G401 (cell line): ENCODE measurements around the gene ITGA8. TPM values are rescaled to one million over a fixed set of nuclear protein-coding genes. Genes with fewer than 3 reads are reported as not detected.
"Not testable (repeated sequence)": the region's sequence is repeated elsewhere in the genome, so short reads cannot be mapped to it uniquely, and the experiment has no call there.

ENCODE experiments used
- DNase-seq: peaks from one replicate; pipeline ENCODE4 v3.0.0-alpha.2; 2015; ENCODE audit warnings: low spot score
- in situ Hi-C: cut with HindIII; loops from 2 replicates; pipeline ENCODE4 v1.10.0; 2016; ENCODE audit warnings: low sequenced_read_pairs, mixed read lengths
- total RNA-seq: library from RNA; depleted of rRNA; stranded (reverse); fragments of >200 nt; shearing (Covaris generic); gene quantifications from 2 replicates; pipeline ENCODE4 v1.2.3, GENCODE V29; 2014; rRNA removed

Gene ITGA8
- total RNA-seq: 0.12 and 0.64 TPM in 2 replicates

- in situ Hi-C loops: no loop called here
These were observed at the start of gene ITGA8 for GRCh38 chr10:15719899-15720634. TSS of gene ITGA8 (minus strand) at chr10:15719922. CDS start at chr10:15719771, 151 bp downstream.

GRCh38 chr10:15764892-15765454, 45.3 kb upstream of the ITGA8 start:
- no peak for DNase-seq
- in situ Hi-C loops: no loop called here

More at GRCh38 chr10:15719899-15720634, at the start of gene ITGA8:
- DNase-seq: no peak

GRCh38 chr10:15763006-15763405, 43.3 kb upstream of the ITGA8 start:
- no peak for DNase-seq
- in situ Hi-C loops: no loop called here

GRCh38 chr10:15762239-15762638, 42.5 kb upstream of the ITGA8 start:
- DNase-seq, in situ Hi-C loops: not testable (repeated sequence)

- DNase-seq, in situ Hi-C loops: not testable (repeated sequence)
These were observed 41.5 kb upstream of the ITGA8 start for GRCh38 chr10:15761224-15761623.

- in situ Hi-C loops: no loop called here
- no peak for DNase-seq
These were observed 41.0 kb upstream of the ITGA8 start for GRCh38 chr10:15760681-15761080.

- in situ Hi-C loops: no loop called here
- DNase-seq: no peak
These were observed 39.5 kb upstream of the ITGA8 start for GRCh38 chr10:15759265-15759664.

- DNase-seq: no peak
- in situ Hi-C loops: no loop called here
These were observed 38.9 kb upstream of the ITGA8 start for GRCh38 chr10:15758618-15759017.

- in situ Hi-C loops: no loop called here
These were observed 35.2 kb upstream of the ITGA8 start for GRCh38 chr10:15754937-15755336.

GRCh38 chr10:15751046-15751445, 31.3 kb upstream of the ITGA8 start:
- no peak for DNase-seq
- in situ Hi-C loops: no loop called here

More at GRCh38 chr10:15754937-15755336, 35.2 kb upstream of the ITGA8 start:
- DNase-seq: no peak

- DNase-seq: no peak
These were observed 28.4 kb upstream of the ITGA8 start for GRCh38 chr10:15748126-15748525.

GRCh38 chr10:15747632-15748031, 27.9 kb upstream of the ITGA8 start:
- no peak for DNase-seq

More at GRCh38 chr10:15748126-15748525, 28.4 kb upstream of the ITGA8 start:
- in situ Hi-C loops: no loop called here

GRCh38 chr10:15745751-15746150, 26.0 kb upstream of the ITGA8 start:
- no peak for DNase-seq
- in situ Hi-C loops: no loop called here

More at GRCh38 chr10:15747632-15748031, 27.9 kb upstream of the ITGA8 start:
- in situ Hi-C loops: no loop called here

GRCh38 chr10:15744217-15744865, 24.6 kb upstream of the ITGA8 start:
- in situ Hi-C loops: no loop called here
- peak; percentile 35 for DNase-seq

- in situ Hi-C loops: no loop called here
These were observed 23.7 kb upstream of the ITGA8 start for GRCh38 chr10:15743443-15743842.

GRCh38 chr10:15742836-15743235, 23.1 kb upstream of the ITGA8 start:
- in situ Hi-C loops: no loop called here
- DNase-seq: no peak

More at GRCh38 chr10:15743443-15743842, 23.7 kb upstream of the ITGA8 start:
- DNase-seq: no peak

GRCh38 chr10:15742102-15742501, 22.4 kb upstream of the ITGA8 start:
- no peak for DNase-seq
- in situ Hi-C loops: no loop called here

- in situ Hi-C loops: no loop called here
- DNase-seq: no peak
These were observed 21.9 kb upstream of the ITGA8 start for GRCh38 chr10:15741581-15741980.

- DNase-seq: no peak
- in situ Hi-C loops: no loop called here
These were observed 20.5 kb upstream of the ITGA8 start for GRCh38 chr10:15740261-15740660.
